ENCODE data around the gene ZNF556.
"Not testable (repeated sequence)": the region's sequence is repeated elsewhere in the genome, so short reads cannot be mapped to it uniquely, and the experiment has no call there.

- TF ChIP-seq CTCF (IDR thresholded peaks at IDR 0.05 in 2 of 3, conservative IDR thresholded peaks at IDR 0.05 in 1 of 3; ENCODE audit: control insufficient read depth in 2 of 3, extremely low read depth in 1 of 3, insufficient read depth in 1 of 3, low read depth in 3 of 3, low read length in 3 of 3); EP300 (IDR thresholded peaks at IDR 0.05; ENCODE audit: borderline replicate concordance in 1 of 2, control insufficient read depth in 1 of 2, low read depth in 2 of 2, low read length in 2 of 2); NRF1 (conservative IDR thresholded peaks at IDR 0.05; ENCODE audit: low read depth, low read length); NR2C2 (IDR thresholded peaks at IDR 0.05; ENCODE audit: borderline replicate concordance, control insufficient read depth, insufficient read length, low read depth); REST (IDR thresholded peaks at IDR 0.05; ENCODE audit: low read depth, low read length); ESRRA (IDR thresholded peaks at IDR 0.05; ENCODE audit: low read length); SPI1 (IDR thresholded peaks at IDR 0.05; ENCODE audit: borderline replicate concordance, insufficient read depth, low read depth, low read length); NR2C1 (IDR thresholded peaks at IDR 0.05); CREB1 (IDR thresholded peaks at IDR 0.05; ENCODE audit: low read depth); USF2 (IDR thresholded peaks at IDR 0.05; ENCODE audit: borderline replicate concordance, low read depth, low read length); NBN (IDR thresholded peaks at IDR 0.05): not testable (repeated sequence)
Observed at GRCh38 chr19:2903326-2903725, 36.2 kb downstream of the ZNF556 start.

All from GM12878 (cell line).